HEK293 (cell line): ENCODE measurements around the gene ELOVL5.

Source experiments
- CTCF ChIP-seq: fragments of 450-650 bp; formaldehyde crosslinking; IDR thresholded peaks from 2 replicates; pipeline ENCODE4 v1.5.1; 2016; ENCODE audit warnings: missing biosample characterization, missing genetic modification characterization
- YY1 ChIP-seq: fragments of 450-650 bp; formaldehyde crosslinking; IDR thresholded peaks from 2 replicates; pipeline ENCODE4 v1.5.1; 2018; ENCODE audit warnings: missing biosample characterization, missing genetic modification characterization
- ZNF140 ChIP-seq: fragments of 450-650 bp; formaldehyde crosslinking; IDR thresholded peaks from 2 replicates; pipeline ENCODE4 v1.5.1; 2016; ENCODE audit warnings: missing biosample characterization, missing genetic modification characterization
- ZNF23 ChIP-seq: fragments of 450-650 bp; formaldehyde crosslinking; IDR thresholded peaks from 2 replicates; pipeline ENCODE4 v1.5.1; 2016; ENCODE audit warnings: missing biosample characterization, missing genetic modification characterization, borderline replicate concordance
- ZNF391 ChIP-seq: fragments of 450-650 bp; formaldehyde crosslinking; IDR thresholded peaks from 2 replicates; pipeline ENCODE4 v1.5.1; 2016; ENCODE audit warnings: low read depth, missing biosample characterization, missing genetic modification characterization, borderline replicate concordance
- ZNF747 ChIP-seq: fragments of 450-650 bp; formaldehyde crosslinking; IDR thresholded peaks from 2 replicates; pipeline ENCODE4 v1.5.1; 2016; ENCODE audit warnings: missing biosample characterization, missing genetic modification characterization
- ZNF76 ChIP-seq: fragments of 450-650 bp; formaldehyde crosslinking; IDR thresholded peaks from 2 replicates; pipeline ENCODE4; 2016; ENCODE audit warnings: low read depth, missing biosample characterization, missing genetic modification characterization, borderline replicate concordance
- TF ChIP-seq, protein P1 (sequence below): fragments of 450-650 bp; formaldehyde crosslinking; IDR thresholded peaks from 2 replicates; pipeline ENCODE4 v1.5.1; 2016; ENCODE audit warnings: missing biosample characterization, missing genetic modification characterization

DNA sequence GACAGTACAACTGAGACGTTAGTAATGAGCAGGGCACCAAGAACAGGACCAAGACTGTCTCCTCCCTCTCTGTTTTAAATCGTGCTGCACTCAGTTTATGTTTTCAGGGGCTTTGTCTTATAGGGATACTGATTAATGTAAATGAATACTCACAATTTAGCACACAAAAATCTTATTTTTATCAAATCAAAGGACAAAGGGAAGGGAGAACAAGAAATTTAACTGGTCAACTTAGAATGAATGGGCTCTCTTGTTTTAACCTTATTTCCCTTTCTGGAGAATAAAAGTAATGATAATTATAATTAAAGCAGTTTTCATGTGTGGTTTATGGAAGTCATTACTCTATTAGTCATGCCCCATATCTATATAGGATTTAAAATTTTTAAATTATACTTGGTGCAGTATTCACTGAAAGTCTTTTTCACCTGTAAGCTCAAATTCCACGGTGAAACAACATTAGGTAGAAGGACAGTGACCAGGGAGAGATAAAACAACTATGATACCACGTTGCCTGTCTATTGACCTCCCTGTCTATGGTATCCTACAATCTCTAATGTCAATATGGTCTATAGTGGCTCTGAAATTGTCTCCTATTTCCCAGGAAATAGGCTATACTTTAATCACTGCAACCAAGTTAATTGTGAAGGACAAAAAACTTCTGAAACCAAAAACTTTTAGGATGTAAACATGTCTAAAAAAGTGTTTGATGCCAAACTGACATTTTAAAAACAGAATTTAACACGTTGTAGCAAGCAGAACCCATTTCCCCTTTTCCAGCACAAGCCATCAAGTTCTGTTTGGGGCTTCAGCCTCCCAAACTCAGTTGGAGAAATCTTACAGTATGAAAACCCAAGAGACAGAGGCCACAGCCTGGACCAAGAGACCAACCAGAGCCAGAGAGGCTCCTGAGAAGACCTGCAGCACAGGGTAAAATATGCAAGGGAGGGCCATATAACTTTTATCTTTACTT lies 15.0 kb downstream of the ELOVL5 start:
- TF ChIP-seq ZNF23 (no peak), ZNF747 (tag by site-specific recombination) (no peak), ZNF76 (no peak), ZNF140 (tag by site-specific recombination) (no peak), YY1 (no peak), ZNF391 (no peak), CTCF (tag by site-specific recombination) (no peak)
- TF ChIP-seq, protein P1, sequence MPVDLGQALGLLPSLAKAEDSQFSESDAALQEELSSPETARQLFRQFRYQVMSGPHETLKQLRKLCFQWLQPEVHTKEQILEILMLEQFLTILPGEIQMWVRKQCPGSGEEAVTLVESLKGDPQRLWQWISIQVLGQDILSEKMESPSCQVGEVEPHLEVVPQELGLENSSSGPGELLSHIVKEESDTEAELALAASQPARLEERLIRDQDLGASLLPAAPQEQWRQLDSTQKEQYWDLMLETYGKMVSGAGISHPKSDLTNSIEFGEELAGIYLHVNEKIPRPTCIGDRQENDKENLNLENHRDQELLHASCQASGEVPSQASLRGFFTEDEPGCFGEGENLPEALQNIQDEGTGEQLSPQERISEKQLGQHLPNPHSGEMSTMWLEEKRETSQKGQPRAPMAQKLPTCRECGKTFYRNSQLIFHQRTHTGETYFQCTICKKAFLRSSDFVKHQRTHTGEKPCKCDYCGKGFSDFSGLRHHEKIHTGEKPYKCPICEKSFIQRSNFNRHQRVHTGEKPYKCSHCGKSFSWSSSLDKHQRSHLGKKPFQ, result no peak
